Suprapubic skin (tissue), 4 donors: ENCODE results near the gene TMEM229A. TPM values are rescaled to one million over a fixed set of nuclear protein-coding genes. Genes with fewer than 3 reads are reported as not detected.
"Not testable (repeated sequence)": the region's sequence is repeated elsewhere in the genome, so short reads cannot be mapped to it uniquely, and the experiment has no call there.

Experiments
- DNase-seq, 2 donors: peaks; one replicate each; pipeline ENCODE4 v3.0.0-alpha.2; 2019; ENCODE audit warnings: low spot score in 2 of 2
- H3K27ac ChIP-seq: fragments of 200-600 bp; sonication (generic); one replicate; pipeline ENCODE4 v1.5.1; 2019
- H3K27me3 ChIP-seq: fragments of 200-600 bp; sonication (generic); one replicate; pipeline ENCODE4 v1.5.1; 2019
- H3K36me3 ChIP-seq: fragments of 200-600 bp; sonication (generic); one replicate; pipeline ENCODE4 v1.5.1; 2019
- H3K4me1 ChIP-seq: fragments of 200-600 bp; sonication (generic); one replicate; pipeline ENCODE4 v1.5.1; 2019
- H3K4me3 ChIP-seq: fragments of 200-600 bp; sonication (generic); one replicate; pipeline ENCODE4 v1.5.1; 2019; ENCODE audit warnings: mild to moderate bottlenecking
- H3K9me3 ChIP-seq: fragments of 200-600 bp; sonication (generic); one replicate; pipeline ENCODE4 v1.5.1; 2019
- EP300 ChIP-seq: sonication (generic); formaldehyde crosslinking; IDR thresholded peaks from one replicate; pipeline ENCODE4 v1.6.1; 2017; ENCODE audit warnings: antibody characterized with exemption
- POLR2A ChIP-seq, 2 donors: fragments of 450-650 bp; IDR thresholded peaks; one replicate each; pipeline ENCODE4 v1.6.1; 2017; ENCODE audit warnings: antibody characterized with exemption in 2 of 2, mild to moderate bottlenecking in 2 of 2, moderate library complexity in 2 of 2
- POLR2AphosphoS5 ChIP-seq, 3 donors: sonication (generic); formaldehyde crosslinking; IDR thresholded peaks; one replicate each; pipeline ENCODE4 v1.6.1; 2017; ENCODE audit warnings: antibody characterized with exemption in 3 of 3
- WGBS: methylation state at CpG from one replicate; pipeline ENCODE4 v1.1.5; 2018; 5-methylcytosine and 5-hydroxymethylcytosine counted together
- total RNA-seq, 4 donors: library from RNA; depleted of rRNA; stranded (reverse); fragments of >200 nt; gene quantifications; one replicate each; pipeline ENCODE4 v1.1.0, GENCODE V29; 2016
- TF ChIP-seq, protein P1 (sequence below), 2 donors: fragments of 200-600 bp in 1 of 2; fragments of 450-650 bp in 1 of 2; sonication (generic) in 1 of 2; IDR thresholded peaks; one replicate each; pipeline ENCODE4 v1.5.1; 2016 to 2019; ENCODE audit warnings: antibody characterized with exemption in 2 of 2, mild to moderate bottlenecking in 1 of 2, moderate library complexity in 1 of 2

The TMEM229A gene
- total RNA-seq, 4 donors from 2014 or later: not detected

DNA sequence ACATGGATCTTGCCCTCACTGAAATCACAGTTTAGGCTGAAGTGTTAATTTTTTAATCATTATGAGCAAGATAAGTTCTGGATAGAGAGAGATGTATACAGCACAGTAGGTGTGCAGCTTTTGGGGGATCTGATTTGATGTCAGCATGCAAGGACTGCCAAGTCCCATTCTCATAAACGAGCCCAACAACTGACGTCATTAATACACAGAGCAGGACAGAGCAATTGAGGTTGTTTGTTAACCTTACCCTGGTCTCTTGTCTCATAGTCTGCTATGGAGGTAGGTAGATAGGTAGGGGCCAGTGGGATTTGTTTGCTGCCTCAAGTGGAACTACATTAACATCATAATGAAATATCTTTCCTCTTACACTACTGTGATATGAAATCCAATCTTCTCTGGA lies 8.6 kb upstream of the TMEM229A start:
- TF ChIP-seq, protein P1, sequence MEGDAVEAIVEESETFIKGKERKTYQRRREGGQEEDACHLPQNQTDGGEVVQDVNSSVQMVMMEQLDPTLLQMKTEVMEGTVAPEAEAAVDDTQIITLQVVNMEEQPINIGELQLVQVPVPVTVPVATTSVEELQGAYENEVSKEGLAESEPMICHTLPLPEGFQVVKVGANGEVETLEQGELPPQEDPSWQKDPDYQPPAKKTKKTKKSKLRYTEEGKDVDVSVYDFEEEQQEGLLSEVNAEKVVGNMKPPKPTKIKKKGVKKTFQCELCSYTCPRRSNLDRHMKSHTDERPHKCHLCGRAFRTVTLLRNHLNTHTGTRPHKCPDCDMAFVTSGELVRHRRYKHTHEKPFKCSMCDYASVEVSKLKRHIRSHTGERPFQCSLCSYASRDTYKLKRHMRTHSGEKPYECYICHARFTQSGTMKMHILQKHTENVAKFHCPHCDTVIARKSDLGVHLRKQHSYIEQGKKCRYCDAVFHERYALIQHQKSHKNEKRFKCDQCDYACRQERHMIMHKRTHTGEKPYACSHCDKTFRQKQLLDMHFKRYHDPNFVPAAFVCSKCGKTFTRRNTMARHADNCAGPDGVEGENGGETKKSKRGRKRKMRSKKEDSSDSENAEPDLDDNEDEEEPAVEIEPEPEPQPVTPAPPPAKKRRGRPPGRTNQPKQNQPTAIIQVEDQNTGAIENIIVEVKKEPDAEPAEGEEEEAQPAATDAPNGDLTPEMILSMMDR (IDR thresholded peaks at IDR 0.05): no peak
- no peak for TF ChIP-seq EP300
- no peak for DNase-seq
- H3K4me1 ChIP-seq: no peaks in the 10 kb centered on the region
- WGBS: 56% methylated on average over 2 of the region's 2 CpGs
- H3K9me3 ChIP-seq: no peaks in the 10 kb centered on the region
- peaks cover under 1% of the 10 kb centered on the region for H3K27me3 ChIP-seq
- no peaks in the 10 kb centered on the region for H3K36me3 ChIP-seq
- no peak overlapping the region for H3K27ac ChIP-seq
- no peak overlapping the region for H3K4me3 ChIP-seq

DNA sequence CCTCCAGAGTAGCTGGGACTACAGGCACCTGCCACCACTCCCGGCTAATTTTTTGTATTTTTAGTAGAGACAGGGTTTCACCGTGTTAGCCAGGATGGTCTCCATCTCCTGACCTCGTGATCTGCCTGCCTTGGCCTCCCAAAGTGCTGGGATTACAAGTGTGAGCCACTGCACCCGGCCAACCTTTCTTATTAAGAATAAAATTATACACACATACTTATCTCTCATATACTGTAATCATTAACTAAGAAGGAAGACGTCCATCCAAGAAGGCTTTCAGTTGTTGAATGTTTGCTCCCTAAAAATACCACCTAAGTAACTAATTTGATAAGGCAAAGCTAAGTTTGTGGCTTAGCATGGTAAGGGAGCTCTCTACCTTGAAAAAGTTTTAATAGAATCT lies 5.0 kb upstream of the TMEM229A start:
- H3K4me3 ChIP-seq, DNase-seq, H3K4me1 ChIP-seq, H3K9me3 ChIP-seq, H3K27ac ChIP-seq, H3K36me3 ChIP-seq: not testable (repeated sequence)
- WGBS: 73% methylated on average over 5 of the region's 5 CpGs
- H3K27me3 ChIP-seq: peaks cover 27% of the 10 kb centered on the region

DNA sequence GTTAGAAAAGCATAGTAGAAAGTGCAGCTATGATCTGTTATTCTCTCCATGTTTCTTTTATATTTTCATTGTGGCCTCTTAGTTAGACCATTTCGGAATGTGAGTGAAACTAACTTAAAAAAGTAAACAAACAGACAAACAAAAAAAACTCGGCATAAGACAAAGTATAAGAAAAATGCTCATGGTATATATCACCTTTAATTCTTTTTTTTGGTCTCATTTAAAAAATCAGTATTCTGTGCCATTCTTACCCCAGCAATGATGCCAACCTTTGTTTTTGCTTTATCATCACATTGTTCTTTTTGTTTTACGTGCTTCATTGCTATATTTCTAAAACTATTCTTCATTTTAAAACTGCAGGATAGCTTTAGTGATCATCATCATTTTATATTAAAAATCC lies 2.8 kb upstream of the TMEM229A start:
- H3K9me3 ChIP-seq: no peaks in the 10 kb centered on the region
- 90% methylated on average over 3 of the region's 3 CpGs for WGBS
- DNase-seq: no peak

DNA sequence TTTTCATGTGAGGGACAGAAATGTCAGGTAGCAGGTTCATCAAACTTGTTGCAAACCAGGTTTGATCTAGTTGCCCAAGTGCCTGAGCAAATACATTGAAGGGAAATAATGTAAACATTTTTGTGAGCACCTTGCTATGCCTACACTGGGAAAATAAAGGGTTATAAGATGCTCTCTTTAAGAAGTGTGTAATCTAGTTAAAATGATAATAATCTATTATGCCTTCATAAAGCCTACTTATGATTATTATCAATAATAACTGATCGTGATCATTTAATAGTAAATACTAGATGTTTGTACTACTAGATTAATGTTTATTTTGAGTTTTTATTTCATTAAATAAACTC lies 1.9 kb upstream of the TMEM229A start:
- no peak overlapping the region for H3K27ac ChIP-seq
- WGBS: 49% methylated on average over 1 of the region's 1 CpG
- peaks cover 22% of the 10 kb centered on the region for H3K4me1 ChIP-seq
- H3K4me3 ChIP-seq: no peak overlapping the region
- TF ChIP-seq POLR2A (IDR thresholded peaks at IDR 0.05): no peak
- TF ChIP-seq POLR2AphosphoS5 (IDR thresholded peaks at IDR 0.05): no peak
- TF ChIP-seq, protein P1 (IDR thresholded peaks at IDR 0.05): no peak
- TF ChIP-seq EP300: no peak
- no peaks in the 10 kb centered on the region for H3K36me3 ChIP-seq
- DNase-seq: no peak
- H3K27me3 ChIP-seq: peaks cover 58% of the 10 kb centered on the region
- no peaks in the 10 kb centered on the region for H3K9me3 ChIP-seq

More for the DNA sequence above, 2.8 kb upstream of the TMEM229A start:
- Histone ChIP-seq H3K36me3 (no peaks in the 10 kb centered on the region), H3K4me3 (no peak overlapping the region), H3K27me3 (peaks cover 49% of the 10 kb centered on the region), H3K27ac (no peak overlapping the region), H3K4me1 (peaks cover 22% of the 10 kb centered on the region)
- TF ChIP-seq POLR2AphosphoS5 (IDR thresholded peaks at IDR 0.05): no peak
- TF ChIP-seq, protein P1 (IDR thresholded peaks at IDR 0.05): no peak
- no peak for TF ChIP-seq POLR2A (IDR thresholded peaks at IDR 0.05)
- no peak for TF ChIP-seq EP300

DNA sequence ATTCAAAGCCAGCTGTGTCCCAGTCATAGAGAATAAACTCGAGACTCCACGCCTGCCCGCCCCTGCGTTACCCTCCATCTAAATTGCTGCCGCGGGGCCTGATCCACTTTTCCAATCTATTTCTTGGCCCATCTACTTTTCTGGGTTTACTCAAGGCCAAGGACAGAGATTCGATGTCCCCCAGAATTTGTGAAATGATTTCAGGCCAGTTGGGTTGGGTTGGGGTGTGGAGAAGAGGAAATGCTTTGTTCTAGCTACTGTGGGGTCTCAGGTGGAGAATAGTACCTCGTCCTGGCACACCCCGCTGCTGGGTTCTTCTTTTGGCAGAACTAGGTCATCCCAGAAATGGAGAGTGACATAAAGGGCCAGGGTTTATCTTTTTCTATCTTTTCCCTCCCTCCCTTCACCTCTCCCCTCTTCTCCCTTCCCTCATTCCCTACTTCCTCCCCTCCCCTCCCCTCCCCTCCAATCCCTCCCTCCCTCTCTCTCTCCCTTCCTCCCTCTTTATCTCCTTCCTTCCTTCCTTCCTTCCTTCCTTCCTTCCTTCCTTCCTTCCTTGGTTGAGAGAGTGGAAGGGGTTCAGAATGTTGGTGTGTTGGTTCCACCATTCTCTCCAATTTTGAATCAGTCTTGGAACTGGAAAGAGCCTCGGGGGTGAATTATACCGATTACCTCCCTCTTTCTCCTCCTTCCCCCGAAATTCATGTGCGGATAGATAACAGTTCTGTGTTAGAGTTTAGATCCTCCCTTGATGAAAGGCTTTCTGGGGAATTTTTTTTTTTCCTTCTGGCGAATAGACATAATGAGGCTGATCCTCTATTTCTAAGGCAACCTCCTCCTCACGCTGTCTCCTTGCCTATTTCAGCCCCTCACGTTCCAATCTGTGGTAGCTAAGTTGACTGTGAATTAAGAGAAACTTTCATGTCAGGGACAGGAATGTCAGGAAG lies 1.2 kb upstream of the TMEM229A start:
- no peak for TF ChIP-seq EP300
- TF ChIP-seq POLR2AphosphoS5 (IDR thresholded peaks at IDR 0.05): no peak
- no peak for TF ChIP-seq POLR2A (IDR thresholded peaks at IDR 0.05)
- TF ChIP-seq, protein P1 (IDR thresholded peaks at IDR 0.05): no peak
- H3K4me1 ChIP-seq: peaks cover 22% of the 10 kb centered on the region
- H3K27ac ChIP-seq: no peak overlapping the region
- DNase-seq: no peak
- H3K9me3 ChIP-seq: no peaks in the 10 kb centered on the region
- H3K27me3 ChIP-seq: peaks cover 63% of the 10 kb centered on the region
- no peaks in the 10 kb centered on the region for H3K36me3 ChIP-seq
- WGBS: 45% methylated on average over 16 of the region's 16 CpGs
- no peak overlapping the region for H3K4me3 ChIP-seq
